Activated CD4-positive, CD25-positive, alpha-beta regulatory T cell treated with anti-CD3 and anti-CD28 coated beads, Interleukin-2, amount 50 U/mL, for 72 hours (primary cell): ENCODE results near the gene RPL13.

ENCODE experiments used
- DNase-seq: peaks from one replicate; pipeline ENCODE4 v3.0.0; 2021

The RPL13 gene

DNA sequence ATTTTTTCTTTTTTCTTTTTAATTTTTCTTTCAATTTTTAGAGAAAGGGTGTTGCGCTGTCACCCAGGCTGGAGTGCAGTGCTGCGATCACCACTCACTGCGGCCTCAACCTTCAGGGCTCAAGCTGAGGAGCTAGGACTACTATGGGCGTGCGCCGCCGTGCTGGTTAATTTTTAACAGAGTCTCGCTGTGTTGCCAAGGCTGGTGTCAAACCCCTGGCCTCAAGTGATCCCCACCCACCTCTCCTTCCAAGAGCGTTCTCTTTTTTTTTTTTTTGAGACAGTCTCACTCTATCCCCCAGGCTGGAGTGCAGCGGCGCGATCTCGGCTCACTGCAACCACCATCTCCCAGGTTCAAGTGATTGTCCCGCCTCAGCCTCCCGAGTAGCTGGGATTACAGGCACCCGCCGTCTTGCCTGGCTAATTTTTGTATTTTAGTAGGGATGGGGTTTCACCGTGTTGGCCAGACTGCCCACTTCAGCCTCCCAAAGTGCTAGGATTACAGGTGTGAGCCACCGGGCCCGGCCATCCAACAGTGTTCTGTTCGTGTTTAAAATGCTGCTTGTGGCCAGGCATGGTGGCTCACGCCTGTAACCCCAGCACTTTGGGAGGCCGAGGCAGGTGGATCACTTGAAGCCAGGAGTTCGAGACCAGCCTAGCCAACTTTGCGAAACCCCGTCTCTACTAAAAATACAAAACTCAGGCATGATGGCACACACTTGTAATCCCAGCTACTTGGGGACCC lies 14.5 kb upstream of the RPL13 start:
- no peak for DNase-seq

- DNase-seq, result no peak
Observed at GRCh38 chr16:89546781-89547180, 13.7 kb upstream of the RPL13 start.

DNA sequence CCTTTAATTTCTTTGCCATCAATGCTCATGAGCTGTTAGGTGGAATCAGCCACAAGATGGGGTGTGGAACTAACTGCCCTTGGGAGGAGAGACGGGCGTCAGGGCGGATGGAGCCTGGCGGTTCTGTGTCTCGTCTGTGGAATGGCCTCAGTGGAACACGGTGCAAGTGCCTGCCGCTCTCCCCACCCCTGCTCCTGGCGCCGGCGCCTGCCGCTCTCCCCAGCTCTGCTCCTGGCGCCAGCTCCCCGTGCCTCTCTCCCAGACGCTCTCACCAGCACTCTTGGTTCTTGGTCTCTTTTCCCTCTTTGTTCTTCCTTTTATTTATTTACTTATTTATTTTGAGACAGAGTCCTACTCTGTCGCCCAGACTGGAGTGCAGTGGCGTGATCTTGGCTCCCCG lies 13.2 kb upstream of the RPL13 start:
- DNase-seq, result no peak

GRCh38 chr16:89547860-89548259 lies 12.6 kb upstream of the RPL13 start:
- DNase-seq, result no peak

- no peak for DNase-seq
Observed at GRCh38 chr16:89548344-89549006, 12.0 kb upstream of the RPL13 start.

DNA sequence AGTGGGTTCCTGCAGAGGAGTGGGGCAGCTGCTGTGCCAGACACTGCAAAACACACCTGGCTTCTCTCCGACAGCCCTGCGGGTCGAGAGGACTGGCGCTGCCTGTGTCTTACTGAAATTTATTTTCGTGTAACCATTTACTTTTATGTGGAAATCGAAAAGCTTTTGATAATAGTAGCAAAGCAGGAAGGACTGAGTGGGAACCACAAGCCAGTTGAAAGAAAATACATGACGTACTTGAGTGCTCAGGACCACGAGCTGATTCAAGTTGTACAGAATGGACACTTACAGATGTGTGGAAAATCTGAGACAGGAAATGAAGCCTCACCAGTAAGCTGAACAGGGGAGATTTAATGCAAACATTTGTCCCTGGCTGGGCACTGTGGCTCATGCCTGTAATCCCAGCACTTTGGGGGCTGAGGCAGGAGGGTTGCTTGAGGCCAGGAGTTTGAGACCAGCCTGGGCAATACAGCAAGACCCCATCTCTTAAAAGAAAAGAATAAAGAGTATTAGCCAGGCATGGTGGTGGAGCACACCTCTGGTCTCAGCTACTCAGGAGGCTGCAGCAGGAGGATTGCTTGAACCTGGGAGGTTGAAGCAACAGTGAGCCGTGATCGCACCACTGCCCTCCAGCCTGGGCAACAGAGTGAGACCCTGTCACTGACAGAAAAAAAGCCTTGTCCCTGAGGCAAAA lies 11.3 kb upstream of the RPL13 start:
- no peak for DNase-seq

DNA sequence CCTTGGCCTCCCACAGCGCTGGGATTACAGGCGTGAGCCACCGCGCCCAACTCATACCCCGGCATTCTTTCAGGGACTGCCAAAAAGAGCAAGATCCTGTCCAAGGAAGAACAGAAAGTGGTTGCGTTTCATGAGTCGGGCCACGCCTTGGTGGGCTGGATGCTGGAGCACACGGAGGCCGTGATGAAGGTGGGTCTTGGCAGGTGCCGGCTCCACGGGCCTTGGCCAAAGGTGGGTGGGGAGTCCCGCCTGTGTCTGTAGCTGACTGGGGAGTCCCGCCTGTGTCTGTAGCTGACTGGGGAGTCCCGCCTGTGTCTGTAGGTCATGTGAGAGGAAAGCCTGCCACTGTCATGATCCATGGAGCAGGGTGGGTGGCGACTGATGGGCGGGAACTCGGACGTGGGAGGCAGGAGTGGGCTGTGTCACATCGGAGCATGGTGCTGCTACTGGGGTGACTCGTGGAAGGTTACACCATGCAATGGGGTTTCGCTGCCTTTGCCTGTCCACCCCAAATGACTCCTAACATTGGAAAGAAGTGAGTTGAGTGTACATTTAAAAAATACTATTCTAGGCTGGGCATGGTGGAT lies 10.0 kb upstream of the RPL13 start:
- no peak for DNase-seq

DNA sequence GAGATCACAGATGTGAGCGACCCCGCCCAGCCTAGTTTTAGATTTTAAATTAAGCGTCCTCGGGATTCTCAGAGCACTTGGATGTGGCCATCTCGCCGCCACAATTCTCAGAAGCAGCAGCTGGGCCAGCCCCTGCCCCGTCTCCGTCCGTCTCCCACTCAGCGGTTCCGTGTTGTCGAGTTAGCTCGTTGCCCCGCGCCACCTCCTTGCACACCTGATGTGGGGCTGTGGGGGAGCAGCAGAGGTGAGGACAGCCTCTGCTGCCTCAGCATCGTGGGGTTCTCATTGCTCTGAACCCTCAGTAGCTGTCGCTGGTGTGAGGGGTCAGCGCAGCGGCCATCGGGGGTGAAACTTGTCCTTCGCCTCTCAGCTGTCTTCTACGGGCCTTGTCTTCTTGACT lies 8.2 kb upstream of the RPL13 start:
- no peak for DNase-seq

- DNase-seq, result no peak
Observed at GRCh38 chr16:89552913-89553312, 7.6 kb upstream of the RPL13 start.

DNA sequence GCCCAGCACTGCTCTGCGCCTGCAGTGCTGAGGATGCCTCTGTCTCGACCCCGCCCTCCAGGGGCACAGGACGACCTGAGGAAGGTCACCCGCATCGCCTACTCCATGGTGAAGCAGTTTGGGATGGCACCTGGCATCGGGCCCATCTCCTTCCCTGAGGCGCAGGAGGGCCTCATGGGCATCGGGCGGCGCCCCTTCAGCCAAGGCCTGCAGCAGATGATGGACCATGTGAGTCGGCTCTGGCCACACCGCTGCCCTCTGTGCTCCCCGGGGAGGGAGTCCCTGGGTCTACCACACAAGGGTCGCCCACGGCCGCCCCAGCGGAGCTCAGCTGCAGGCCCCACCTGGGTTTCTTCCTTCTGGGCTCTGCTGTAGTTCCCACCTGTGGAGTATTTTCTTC lies 6.7 kb upstream of the RPL13 start:
- no peak for DNase-seq

- DNase-seq, result no peak
Observed at GRCh38 chr16:89554343-89554742, 6.1 kb upstream of the RPL13 start.

GRCh38 chr16:89555265-89555664 lies 5.2 kb upstream of the RPL13 start:
- DNase-seq, result no peak

DNA sequence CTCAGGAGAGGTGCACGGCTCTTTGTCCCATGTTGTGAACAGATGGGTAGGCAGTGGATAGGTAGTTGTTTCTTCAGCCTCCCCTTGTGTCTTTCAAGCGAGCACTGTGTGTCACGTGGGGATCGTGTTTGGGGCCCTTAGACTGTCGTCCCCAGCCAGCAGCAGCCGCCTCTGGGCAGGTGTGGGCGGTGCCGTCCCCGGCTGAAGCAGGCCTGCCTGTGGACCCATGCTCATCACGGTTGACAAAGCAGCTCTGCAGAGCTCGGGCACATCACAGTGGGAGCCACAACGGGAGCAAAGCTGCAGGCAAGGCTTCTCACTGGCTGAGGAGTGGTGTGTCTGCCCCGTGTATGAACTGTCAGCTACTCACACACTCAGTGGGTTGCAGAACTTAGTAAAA lies 4.7 kb upstream of the RPL13 start:
- no peak for DNase-seq

DNA sequence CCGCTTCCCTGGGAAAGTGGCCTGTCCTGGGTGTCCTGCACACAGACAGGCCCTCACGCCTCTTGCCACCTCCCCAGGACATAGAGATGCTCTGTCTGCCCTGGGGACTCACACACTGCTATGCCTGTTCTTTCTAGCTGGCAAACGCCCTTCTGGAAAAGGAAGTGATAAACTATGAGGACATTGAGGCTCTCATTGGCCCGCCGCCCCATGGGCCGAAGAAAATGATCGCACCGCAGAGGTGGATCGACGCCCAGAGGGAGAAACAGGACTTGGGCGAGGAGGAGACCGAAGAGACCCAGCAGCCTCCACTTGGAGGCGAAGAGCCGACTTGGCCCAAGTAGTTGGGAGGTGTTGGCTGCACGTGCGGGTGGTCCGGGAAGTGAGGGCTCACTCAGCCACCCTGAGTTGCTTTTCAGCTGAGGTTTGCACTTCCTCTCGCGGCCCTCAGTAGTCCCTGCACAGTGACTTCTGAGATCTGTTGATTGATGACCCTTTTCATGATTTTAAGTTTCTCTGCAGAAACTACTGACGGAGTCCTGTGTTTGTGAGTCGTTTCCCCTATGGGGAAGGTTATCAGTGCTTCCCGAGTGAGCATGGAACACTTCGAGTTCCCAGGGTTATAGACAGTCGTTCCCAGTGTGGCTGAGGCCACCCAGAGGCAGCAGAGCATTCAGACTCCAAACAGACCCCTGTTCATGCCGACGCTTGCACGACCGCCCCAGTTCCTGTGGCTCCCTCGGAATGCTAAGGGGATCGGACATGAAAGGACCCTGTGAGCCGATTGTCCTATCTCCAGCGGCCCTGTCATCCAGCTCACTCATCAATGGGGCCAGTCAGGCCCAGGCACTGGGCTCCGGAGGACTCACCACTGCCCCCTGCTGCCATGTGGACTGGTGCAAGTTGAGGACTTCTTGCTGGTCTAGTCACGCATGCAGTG lies 3.5 kb upstream of the RPL13 start:
- peak; percentile 83 for DNase-seq

DNA sequence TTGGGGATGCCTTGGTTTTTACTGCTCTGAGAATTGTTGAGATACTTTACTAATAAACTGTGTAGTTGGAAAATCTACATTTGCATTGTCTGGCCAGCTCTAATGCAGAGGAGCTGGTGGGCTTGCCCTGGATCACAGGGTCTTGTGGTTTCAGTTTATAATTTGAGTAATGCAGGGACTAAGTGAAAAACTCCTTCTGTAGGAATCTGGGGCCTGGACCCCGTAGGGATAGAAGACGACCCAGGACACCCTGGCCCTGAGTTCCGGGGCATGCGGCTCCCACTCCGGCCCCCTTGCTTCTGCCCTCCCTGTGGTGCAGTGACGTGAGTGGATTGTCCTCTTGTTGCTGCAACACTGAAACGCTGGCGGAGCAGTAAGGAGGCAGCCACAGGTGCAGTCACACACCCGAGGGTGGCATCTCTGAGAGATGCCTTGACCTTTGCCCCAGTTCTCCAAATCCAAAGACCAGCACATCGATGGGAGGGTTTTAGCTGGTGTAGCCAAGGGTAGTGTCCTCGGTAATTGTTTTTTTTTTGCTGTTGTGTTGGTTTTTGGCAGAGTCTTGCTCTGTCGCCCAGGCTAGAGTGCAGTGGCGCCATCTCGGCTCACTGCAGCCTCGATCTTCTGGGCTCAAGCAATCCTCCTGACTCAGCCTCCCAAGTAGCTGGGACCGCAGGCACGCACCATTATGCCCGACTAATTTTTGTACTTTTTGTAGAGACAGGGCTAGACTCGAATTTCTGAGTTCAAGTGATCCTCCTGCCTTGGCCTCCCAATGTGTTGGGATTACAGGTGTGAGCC lies 2.6 kb upstream of the RPL13 start:
- DNase-seq, result no peak

GRCh38 chr16:89561142-89561883 lies 831 bp downstream of the RPL13 start:
- DNase-seq, result peak; percentile 66

GRCh38 chr16:89561884-89562599 lies 1.6 kb downstream of the RPL13 start:
- DNase-seq, result no peak

DNA sequence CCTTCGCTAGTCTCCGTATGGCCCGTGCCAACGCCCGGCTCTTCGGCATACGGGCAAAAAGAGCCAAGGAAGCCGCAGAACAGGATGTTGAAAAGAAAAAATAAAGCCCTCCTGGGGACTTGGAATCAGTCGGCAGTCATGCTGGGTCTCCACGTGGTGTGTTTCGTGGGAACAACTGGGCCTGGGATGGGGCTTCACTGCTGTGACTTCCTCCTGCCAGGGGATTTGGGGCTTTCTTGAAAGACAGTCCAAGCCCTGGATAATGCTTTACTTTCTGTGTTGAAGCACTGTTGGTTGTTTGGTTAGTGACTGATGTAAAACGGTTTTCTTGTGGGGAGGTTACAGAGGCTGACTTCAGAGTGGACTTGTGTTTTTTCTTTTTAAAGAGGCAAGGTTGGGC lies 2.5 kb downstream of the RPL13 start:
- DNase-seq, result no peak

- DNase-seq, result no peak
Observed at GRCh38 chr16:89563639-89564392, 3.3 kb downstream of the RPL13 start.
